ENCODE measurements around the gene HSPB7.

- TF ChIP-seq CTCF (IDR thresholded peaks at IDR 0.05) (no peak), POLR2A (IDR thresholded peaks at IDR 0.05) (no peak)
Measured at GRCh38 chr1:16018308-16018707, 465 bp upstream of the HSPB7 start.

Data from esophagus squamous epithelium (tissue), 4 donors.